ACC112 (cell line): ENCODE measurements around the gene SLC25A53.
"Not testable (repeated sequence)": the region's sequence is repeated elsewhere in the genome, so short reads cannot be mapped to it uniquely, and the experiment has no call there.

Experiments
- H2AFZ ChIP-seq: fragments of 200-600 bp; sonication (generic); one replicate; pipeline ENCODE4 v1.6.0; 2017; ENCODE audit warnings: antibody characterized with exemption, low read length; ENCODE audit not compliant: unreplicated experiment
- H3K27ac ChIP-seq: fragments of 200-600 bp; sonication (generic); 2 replicates; pipeline ENCODE4 v1.5.1; 2014; ENCODE audit warnings: low read depth, mild to moderate bottlenecking, antibody characterized with exemption, low read length, moderate library complexity
- H3K27me3 ChIP-seq: fragments of 200-600 bp; sonication (generic); 2 replicates; pipeline ENCODE4 v1.6.1; 2014; ENCODE audit warnings: mild to moderate bottlenecking, antibody characterized with exemption, low read length, moderate library complexity, mixed read lengths; ENCODE audit not compliant: insufficient read depth
- H3K36me3 ChIP-seq: fragments of 200-600 bp; sonication (generic); 2 replicates; pipeline ENCODE4 v1.6.1; 2016; ENCODE audit warnings: mild to moderate bottlenecking, antibody characterized with exemption, low read length, moderate library complexity, mixed read lengths; ENCODE audit not compliant: insufficient read depth
- H3K4me1 ChIP-seq: fragments of 200-600 bp; sonication (generic); one replicate; pipeline ENCODE4 v1.6.1; 2016; ENCODE audit warnings: low read length, mixed read lengths; ENCODE audit not compliant: insufficient read depth, unreplicated experiment, control insufficient read depth
- H3K4me3 ChIP-seq: fragments of 200-600 bp; sonication (generic); 2 replicates; pipeline ENCODE4 v1.5.1; 2014; ENCODE audit warnings: mild to moderate bottlenecking, low read depth, low read length
- H3K79me2 ChIP-seq: fragments of 200-600 bp; sonication (generic); one replicate; pipeline ENCODE4 v1.6.0; 2016; ENCODE audit warnings: low read length; ENCODE audit not compliant: control insufficient read depth, unreplicated experiment, insufficient read depth

The SLC25A53 gene

GRCh38 chrX:104134583-104135261, 22.1 kb downstream of the SLC25A53 start:
- Histone ChIP-seq H3K4me1 (no peaks in the 10 kb centered on the region), H3K27me3 (no peaks in the 10 kb centered on the region), H3K27ac (no peak overlapping the region), H3K79me2 (no peaks in the 10 kb centered on the region), H3K4me3 (no peak overlapping the region), H3K36me3 (no peaks in the 10 kb centered on the region), H2AFZ (no peak overlapping the region)

GRCh38 chrX:104130808-104131207, 26.0 kb downstream of the SLC25A53 start:
- no peaks in the 10 kb centered on the region for H3K4me1 ChIP-seq
- no peak overlapping the region for H3K4me3 ChIP-seq
- no peaks in the 10 kb centered on the region for H3K27me3 ChIP-seq
- no peak overlapping the region for H2AFZ ChIP-seq
- H3K79me2 ChIP-seq, result no peaks in the 10 kb centered on the region
- no peak overlapping the region for H3K27ac ChIP-seq
- H3K36me3 ChIP-seq, result no peaks in the 10 kb centered on the region

- Histone ChIP-seq H3K36me3 (no peaks in the 10 kb centered on the region), H3K27ac (no peak overlapping the region; the same call in 1 of the 2 replicates), H2AFZ (no peak overlapping the region), H3K4me1 (no peaks in the 10 kb centered on the region), H3K79me2 (no peaks in the 10 kb centered on the region), H3K27me3 (no peaks in the 10 kb centered on the region), H3K4me3 (no peak overlapping the region)
Observed at GRCh38 chrX:104126856-104127255, 30.0 kb downstream of the SLC25A53 start.

- Histone ChIP-seq H3K4me3 (no peak overlapping the region), H3K4me1 (no peaks in the 10 kb centered on the region), H2AFZ (no peak overlapping the region), H3K27me3 (no peaks in the 10 kb centered on the region), H3K27ac (no peak overlapping the region), H3K36me3 (no peaks in the 10 kb centered on the region), H3K79me2 (no peaks in the 10 kb centered on the region)
Observed at GRCh38 chrX:104122829-104123228, 34.0 kb downstream of the SLC25A53 start.

GRCh38 chrX:104118765-104119164, 38.0 kb downstream of the SLC25A53 start:
- no peak overlapping the region for H3K4me3 ChIP-seq
- no peak overlapping the region for H2AFZ ChIP-seq
- H3K36me3 ChIP-seq, result no peaks in the 10 kb centered on the region
- H3K27ac ChIP-seq, result no peak overlapping the region
- no peaks in the 10 kb centered on the region for H3K4me1 ChIP-seq
- H3K79me2 ChIP-seq, result no peaks in the 10 kb centered on the region
- no peaks in the 10 kb centered on the region for H3K27me3 ChIP-seq

- no peaks in the 10 kb centered on the region for H3K27me3 ChIP-seq
- H3K36me3 ChIP-seq, result no peaks in the 10 kb centered on the region
Observed at GRCh38 chrX:104117759-104118158, 39.0 kb downstream of the SLC25A53 start.

GRCh38 chrX:104113222-104113965, 43.4 kb downstream of the SLC25A53 start:
- no peak overlapping the region for H3K27ac ChIP-seq
- no peaks in the 10 kb centered on the region for H3K36me3 ChIP-seq
- H3K79me2 ChIP-seq, result no peaks in the 10 kb centered on the region
- no peaks in the 10 kb centered on the region; the same call in 1 of the 2 replicates for H3K27me3 ChIP-seq
- no peaks in the 10 kb centered on the region for H3K4me1 ChIP-seq
- peak overlapping the region; percentile 86 for H3K4me3 ChIP-seq
- H2AFZ ChIP-seq, result peak overlapping the region; percentile 50

More at GRCh38 chrX:104117759-104118158, 39.0 kb downstream of the SLC25A53 start:
- Histone ChIP-seq H3K27ac (no peak overlapping the region), H3K79me2 (no peaks in the 10 kb centered on the region), H3K4me3 (no peak overlapping the region), H2AFZ (no peak overlapping the region), H3K4me1 (no peaks in the 10 kb centered on the region)

GRCh38 chrX:104112326-104112951, 44.4 kb downstream of the SLC25A53 start, which contains the start of gene ZCCHC18:
Gene ZCCHC18, plus strand, starts transcription at chrX:104112523. Its CDS starts 1,589 bp downstream, at chrX:104114112.
- no peaks in the 10 kb centered on the region for H3K79me2 ChIP-seq
- H3K4me3 ChIP-seq, result peak within 1 kb of the TSS; percentile 86
- no peaks in the 10 kb centered on the region for H3K4me1 ChIP-seq
- H3K36me3 ChIP-seq, result no peaks in the 10 kb centered on the region
- H3K27me3 ChIP-seq, result no peaks in the 10 kb centered on the region; the same call in 1 of the 2 replicates
- peak within 1 kb of the TSS; percentile 50 for H2AFZ ChIP-seq
- no peak within 1 kb of the TSS for H3K27ac ChIP-seq

GRCh38 chrX:104110491-104111240, 46.1 kb downstream of the SLC25A53 start:
- H2AFZ ChIP-seq, H3K36me3 ChIP-seq, H3K27me3 ChIP-seq, H3K27ac ChIP-seq, H3K4me1 ChIP-seq, H3K4me3 ChIP-seq, H3K79me2 ChIP-seq: not testable (repeated sequence)

- no peak overlapping the region for H2AFZ ChIP-seq
Observed at GRCh38 chrX:104108955-104109354, 47.9 kb downstream of the SLC25A53 start.

More at GRCh38 chrX:104108955-104109354, 47.9 kb downstream of the SLC25A53 start:
- H3K79me2 ChIP-seq, result no peaks in the 10 kb centered on the region
- no peaks in the 10 kb centered on the region; the same call in 1 of the 2 replicates for H3K27me3 ChIP-seq
- H3K4me1 ChIP-seq, result no peaks in the 10 kb centered on the region
- H3K27ac ChIP-seq, result no peak overlapping the region
- no peaks in the 10 kb centered on the region for H3K36me3 ChIP-seq
- H3K4me3 ChIP-seq, result no peak overlapping the region
